SK-N-SH treated with all-trans-retinoic acid at 6 μM for 48 hours (cell line): ENCODE data around the gene COL19A1.

Source experiments
- ARNTL ChIP-seq: fragments of 450-650 bp; formaldehyde crosslinking; IDR thresholded peaks from 2 replicates; pipeline ENCODE4 v1.5.0; 2020; ENCODE audit warnings: low read depth, mild to moderate bottlenecking, moderate library complexity, borderline replicate concordance
- BACH2 ChIP-seq: fragments of 250-450 bp; sonication (Bioruptor Pico); IDR thresholded peaks from 2 replicates; pipeline ENCODE4 v1.9.0; 2021; ENCODE audit warnings: mild to moderate bottlenecking, borderline replicate concordance
- PATZ1 ChIP-seq: fragments of 250-450 bp; sonication (Bioruptor Pico); IDR thresholded peaks from 2 replicates; pipeline ENCODE4 v1.8.0; 2020; ENCODE audit warnings: mild to moderate bottlenecking, moderate library complexity, borderline replicate concordance
- PPARA ChIP-seq: fragments of 250-450 bp; sonication (Bioruptor Pico); IDR thresholded peaks from 2 replicates; pipeline ENCODE4 v1.5.0; 2020; ENCODE audit warnings: mild to moderate bottlenecking, borderline replicate concordance
- ZFP30 ChIP-seq: fragments of 450-650 bp; formaldehyde crosslinking; IDR thresholded peaks from 2 replicates; pipeline ENCODE4 v1.5.0; 2022; ENCODE audit warnings: mild to moderate bottlenecking, moderate library complexity

GRCh38 chr6:69875715-69876114 is 9.4 kb downstream of the COL19A1 start:
- TF ChIP-seq BACH2 (no peak), PATZ1 (CRISPR knock-in tag) (no peak), ZFP30 (CRISPR knock-in tag) (no peak), ARNTL (no peak), PPARA (CRISPR knock-in tag) (no peak)
